ENCODE data around the gene ESPL1.
"Not testable (repeated sequence)": the region's sequence is repeated elsewhere in the genome, so short reads cannot be mapped to it uniquely, and the experiment has no call there.

ESPL1 gene

GRCh38 chr12:53258541-53259539 lies 9.3 kb upstream of the ESPL1 start:
- no peak for DNase-seq (ENCODE audit: low read depth)

DNA sequence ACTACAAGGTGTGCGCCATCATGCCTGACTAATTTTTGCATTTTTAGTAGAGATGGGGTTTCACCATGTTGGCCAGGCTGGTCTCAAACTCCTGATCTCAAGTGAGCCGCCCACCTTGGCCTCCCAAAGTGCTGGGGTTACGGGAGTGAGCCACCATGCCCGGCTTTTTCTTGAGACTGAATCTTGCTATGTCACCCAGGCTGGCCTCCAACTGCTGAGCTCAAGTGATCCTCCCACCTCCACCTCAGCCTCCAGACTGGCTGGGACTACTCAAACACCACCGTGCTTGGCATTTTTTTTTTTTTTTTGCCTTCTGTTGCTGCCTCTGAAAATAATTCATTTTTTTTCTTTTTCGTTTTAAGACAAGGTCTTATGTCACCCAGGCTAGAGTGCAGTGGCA lies 8.2 kb upstream of the ESPL1 start:
- no peak for DNase-seq (ENCODE audit: low read depth)

DNA sequence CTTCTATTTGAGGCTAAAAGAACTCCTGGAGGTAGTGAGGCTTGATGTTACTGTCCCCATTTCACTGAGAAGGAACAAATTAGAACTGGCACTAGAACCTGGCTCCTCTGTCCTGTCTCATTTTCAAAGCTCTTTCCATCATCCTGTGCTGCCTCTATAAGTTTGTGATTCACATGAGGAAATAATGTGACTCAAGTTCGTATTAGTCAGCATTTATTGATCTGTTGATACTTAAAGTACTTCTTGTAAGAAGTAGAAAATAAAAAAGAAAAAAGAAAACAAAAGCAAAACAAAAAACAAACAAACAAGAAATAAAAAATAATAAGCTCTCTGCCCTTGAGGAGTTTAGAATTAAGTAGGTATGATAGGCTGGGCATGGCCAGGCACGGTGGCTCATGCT lies 2.3 kb upstream of the ESPL1 start:
- no peak for DNase-seq (ENCODE audit: low read depth)

GRCh38 chr12:53267306-53267998 lies 647 bp upstream of the ESPL1 start:
- DNase-seq (ENCODE audit: low read depth): no peak

- DNase-seq (ENCODE audit: low read depth): no peak
These were observed 797 bp downstream of the ESPL1 start for GRCh38 chr12:53268630-53269562.

DNA sequence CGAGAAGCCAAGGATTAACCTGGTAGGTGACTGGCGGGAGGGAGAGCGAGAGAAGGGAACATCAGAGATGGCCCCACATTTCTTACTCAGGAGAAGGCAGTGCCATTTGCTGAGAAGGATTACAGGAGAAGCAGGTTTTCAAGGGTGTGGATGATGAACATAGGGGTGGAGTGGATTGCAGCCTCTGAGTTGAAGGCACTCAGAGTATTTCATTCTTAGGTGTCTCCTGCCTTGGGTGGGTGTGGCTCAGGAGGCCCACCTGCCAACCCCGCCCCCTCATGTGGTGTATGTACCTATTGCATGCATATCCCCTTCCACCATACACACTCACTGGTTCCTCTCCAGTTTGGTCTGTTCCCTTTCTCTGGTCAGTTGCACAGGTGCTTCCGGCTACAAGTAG lies 6.3 kb downstream of the ESPL1 start:
- no peak for DNase-seq (ENCODE audit: low read depth)

DNA sequence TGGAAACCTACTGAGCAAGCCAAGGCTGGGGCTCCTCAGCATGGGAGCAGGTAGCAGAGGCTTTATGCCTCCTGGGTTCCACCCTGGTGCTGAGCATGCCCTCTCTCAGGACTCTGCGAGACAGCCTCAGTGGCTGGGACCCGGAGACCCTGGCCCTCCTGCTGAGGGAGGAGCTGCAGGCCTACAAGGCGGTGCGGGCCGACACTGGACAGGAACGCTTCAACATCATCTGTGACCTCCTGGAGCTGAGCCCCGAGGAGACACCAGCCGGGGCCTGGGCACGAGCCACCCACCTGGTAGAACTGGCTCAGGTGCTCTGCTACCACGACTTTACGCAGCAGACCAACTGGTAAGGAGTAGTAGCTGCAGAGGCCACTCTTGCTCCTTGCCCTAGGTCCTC lies 8.4 kb downstream of the ESPL1 start:
- DNase-seq (ENCODE audit: low read depth): no peak

DNA sequence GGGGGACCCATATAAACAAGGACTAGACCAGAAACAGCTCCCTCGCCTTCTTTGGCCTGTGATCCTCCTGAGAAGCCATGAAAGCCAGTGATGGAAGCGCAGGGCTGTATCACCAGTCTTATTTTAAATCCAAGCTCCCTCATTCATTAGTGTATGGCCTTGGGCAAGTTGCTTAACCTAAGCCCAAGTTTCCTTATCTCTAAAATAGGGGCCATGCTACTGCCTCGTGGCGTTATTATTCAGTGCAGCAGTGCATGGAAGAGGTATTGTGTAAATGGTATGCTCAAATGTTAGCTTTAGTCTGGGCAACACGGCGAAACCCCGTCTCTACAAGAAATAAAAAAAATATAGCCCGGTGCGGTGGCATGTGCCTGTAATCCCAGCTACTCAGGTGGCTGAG lies 9.9 kb downstream of the ESPL1 start:
- DNase-seq (ENCODE audit: low read depth): no peak

DNA sequence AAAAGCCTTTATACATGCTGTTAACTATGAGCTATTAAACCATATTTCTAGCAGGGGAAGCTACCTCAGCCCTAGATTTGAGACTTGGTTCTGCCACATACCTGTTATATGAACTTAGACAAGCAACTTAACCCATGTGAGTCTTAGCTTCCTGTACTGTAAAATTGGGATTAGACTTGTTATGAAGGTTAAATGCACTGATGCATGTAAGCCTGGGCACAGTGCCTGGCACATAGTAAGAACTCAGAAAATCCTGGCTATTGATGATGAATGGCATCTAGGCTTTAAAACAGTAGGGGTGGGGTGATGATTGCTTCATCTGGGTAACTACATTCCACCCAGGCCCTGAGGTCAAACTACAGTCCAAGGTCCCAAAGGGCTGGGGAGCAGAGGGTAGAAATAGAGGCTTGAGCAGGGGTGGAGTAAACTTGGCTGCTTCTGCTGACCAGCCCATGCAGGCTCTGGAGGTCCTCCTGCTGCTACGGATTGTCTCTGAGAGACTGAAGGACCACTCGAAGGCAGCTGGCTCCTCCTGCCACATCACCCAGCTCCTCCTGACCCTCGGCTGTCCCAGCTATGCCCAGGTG lies 11.3 kb downstream of the ESPL1 start:
- DNase-seq (ENCODE audit: low read depth): no peak

DNA sequence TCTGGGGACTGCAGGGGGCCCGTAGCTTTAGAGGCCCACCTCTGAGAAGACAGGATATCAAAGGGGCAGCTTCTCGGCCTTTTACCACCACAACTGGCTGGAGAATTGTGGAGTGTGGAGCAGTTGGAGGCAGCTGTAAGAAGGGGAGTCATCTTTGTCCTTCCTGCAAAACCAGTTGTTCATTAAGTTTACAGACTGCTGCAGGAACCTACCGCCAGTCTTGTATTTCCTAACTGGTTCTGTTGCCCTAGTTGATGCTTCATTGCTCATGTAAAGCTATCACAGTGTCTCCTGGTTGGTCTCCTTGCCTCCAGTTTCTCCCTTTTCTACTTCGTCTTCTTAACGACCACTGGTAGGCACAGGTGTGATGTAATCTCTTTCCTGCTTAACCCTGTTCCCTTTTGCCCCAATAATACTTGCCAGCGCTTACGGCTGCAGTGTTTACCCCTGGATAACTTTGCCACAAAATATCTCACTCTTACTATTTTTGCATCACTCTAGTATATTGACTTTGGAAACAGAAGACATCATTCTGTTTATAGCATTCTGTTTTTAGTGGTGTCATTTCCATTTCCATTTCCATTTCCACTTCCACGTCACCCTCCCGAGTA lies 11.9 kb downstream of the ESPL1 start:
- DNase-seq (ENCODE audit: low read depth): no peak

DNA sequence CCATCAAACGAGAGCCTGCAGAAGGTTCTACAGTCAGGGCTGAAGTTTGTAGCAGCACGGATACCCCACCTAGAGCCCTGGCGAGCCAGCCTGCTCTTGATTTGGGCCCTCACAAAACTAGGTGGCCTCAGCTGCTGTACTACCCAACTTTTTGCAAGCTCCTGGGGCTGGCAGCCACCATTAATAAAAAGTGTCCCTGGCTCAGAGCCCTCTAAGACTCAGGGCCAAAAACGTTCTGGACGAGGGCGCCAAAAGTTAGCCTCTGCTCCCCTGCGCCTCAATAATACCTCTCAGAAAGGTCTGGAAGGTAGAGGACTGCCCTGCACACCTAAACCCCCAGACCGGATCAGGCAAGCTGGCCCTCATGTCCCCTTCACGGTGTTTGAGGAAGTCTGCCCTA lies 18.3 kb downstream of the ESPL1 start:
- DNase-seq (ENCODE audit: low read depth): no peak

DNA sequence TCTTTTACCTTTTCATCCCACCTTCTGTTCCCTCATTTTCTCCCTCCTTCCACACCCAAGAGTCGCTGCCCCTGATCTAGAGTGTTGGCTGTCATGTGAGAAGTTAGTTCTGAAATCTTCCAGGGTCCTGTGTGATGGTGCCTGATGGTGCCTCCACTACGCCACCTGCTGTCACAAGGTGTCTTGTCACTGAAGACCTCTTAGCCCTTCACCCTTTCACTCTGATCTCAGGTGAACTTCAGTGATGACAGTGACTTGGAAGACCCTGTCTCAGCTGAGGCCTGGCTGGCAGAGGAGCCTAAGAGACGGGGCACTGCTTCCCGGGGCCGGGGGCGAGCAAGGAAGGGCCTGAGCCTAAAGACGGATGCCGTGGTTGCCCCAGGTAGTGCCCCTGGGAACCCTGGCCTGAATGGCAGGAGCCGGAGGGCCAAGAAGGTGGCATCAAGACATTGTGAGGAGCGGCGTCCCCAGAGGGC lies 19.7 kb downstream of the ESPL1 start:
- DNase-seq (ENCODE audit: low read depth): peak; percentile 59

DNA sequence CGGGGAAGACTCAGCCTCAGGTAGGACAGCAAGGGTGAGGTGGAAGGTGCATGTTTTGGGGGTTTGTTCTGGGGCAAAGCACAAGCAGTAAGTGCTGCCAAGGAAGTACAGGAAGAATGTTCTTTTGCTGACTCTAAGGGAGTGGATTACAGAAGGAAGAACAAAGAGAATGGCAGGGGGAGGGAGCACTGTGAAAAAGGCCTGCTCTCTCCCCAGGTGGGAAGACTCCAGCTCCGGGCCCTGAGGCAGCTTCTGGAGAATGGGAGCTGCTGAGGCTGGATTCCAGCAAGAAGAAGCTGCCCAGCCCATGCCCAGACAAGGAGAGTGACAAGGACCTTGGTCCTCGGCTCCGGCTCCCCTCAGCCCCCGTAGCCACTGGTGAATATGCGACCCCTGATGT lies 20.2 kb downstream of the ESPL1 start:
- DNase-seq (ENCODE audit: low read depth): no peak

GRCh38 chr12:53289891-53290290 lies 21.8 kb downstream of the ESPL1 start:
- no peak for DNase-seq (ENCODE audit: low read depth)

GRCh38 chr12:53290661-53291060 lies 22.6 kb downstream of the ESPL1 start:
- no peak for DNase-seq (ENCODE audit: low read depth)

DNA sequence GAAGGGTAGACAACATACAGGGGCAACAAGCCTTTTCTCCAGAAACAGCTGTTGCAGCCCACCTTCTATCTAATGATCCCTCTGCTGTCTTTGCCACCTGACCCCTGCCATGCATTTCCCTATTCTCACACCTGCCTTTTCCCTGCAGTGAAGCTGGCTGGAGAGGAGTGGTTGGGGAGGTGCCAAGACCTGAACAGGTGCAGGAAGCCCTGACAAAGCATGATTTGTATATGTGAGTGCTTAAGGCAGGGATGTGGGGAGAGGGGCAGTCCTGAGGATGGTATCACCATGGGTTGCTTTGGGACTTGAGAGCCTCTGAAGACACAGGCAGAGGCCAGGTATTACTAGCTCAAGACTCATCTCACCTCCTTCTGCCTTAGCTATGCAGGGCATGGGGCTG lies 24.3 kb downstream of the ESPL1 start:
- DNase-seq (ENCODE audit: low read depth): no peak

DNA sequence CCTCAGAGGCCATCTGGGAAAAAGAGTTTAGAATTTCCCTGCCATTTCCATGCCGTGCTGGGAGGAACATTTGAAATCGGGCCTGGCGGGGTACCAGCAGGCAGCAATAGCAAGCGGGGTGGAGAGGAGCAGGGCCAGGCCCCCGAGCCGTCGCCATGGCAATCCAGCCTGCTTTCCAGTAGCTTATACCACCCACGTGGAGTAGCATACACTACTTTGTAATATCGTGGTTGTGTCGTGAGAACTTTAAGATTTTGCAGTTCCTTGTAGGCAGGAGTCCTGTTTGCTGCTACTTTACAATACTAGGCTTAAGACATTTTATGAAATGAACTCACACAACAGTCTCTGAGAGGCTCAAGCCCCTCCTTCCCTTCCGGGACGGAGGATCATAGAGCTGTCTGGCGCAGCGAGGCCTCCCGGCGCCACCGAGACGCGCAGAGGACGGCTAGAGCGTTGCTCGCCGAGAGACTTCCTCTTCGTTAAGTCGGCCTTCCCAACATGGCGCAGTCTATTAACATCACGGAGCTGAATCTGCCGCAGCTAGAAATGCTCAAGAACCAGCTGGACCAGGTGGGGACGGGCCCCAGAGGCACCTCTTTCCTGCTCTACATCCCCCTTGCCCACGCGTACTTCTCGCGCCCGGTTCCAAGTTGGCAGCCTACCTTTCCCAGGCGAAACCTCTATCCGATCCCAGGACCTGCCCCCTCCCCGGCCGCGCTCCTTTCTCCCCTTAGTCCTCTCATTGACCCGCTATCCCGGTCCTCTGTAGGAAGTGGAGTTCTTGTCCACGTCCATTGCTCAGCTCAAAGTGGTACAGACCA lies 27.2 kb downstream of the ESPL1 start, which contains the start of gene PFDN5:
Gene PFDN5 (plus strand): TSS at position 473 of the 821 bp plus-strand sequence. CDS start 26 bp downstream, at position 499.
- DNase-seq (ENCODE audit: low read depth): peak; percentile 67

- DNase-seq (ENCODE audit: low read depth): no peak
These were observed 27.8 kb downstream of the ESPL1 start for GRCh38 chr12:53295891-53296219.

DNA sequence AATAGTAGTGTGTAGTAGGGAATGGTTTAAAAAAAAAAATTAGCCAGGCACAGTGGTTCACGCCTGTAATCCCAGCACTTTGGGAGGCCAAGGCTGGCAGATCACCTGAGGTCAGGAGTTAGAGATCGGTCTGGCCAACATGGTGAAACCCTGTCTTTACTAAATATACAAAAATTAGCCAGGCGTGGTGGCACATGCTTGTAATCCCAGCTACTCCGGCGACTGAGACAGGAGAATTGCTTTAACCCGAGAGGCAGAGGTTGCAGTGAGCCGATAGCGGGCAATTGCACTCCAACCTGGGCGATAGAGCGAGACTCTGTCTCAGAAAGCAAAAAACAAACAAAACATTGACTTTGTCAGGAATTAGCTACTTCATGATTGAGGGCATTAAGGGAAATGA lies 29.0 kb downstream of the ESPL1 start:
- DNase-seq (ENCODE audit: low read depth): not testable (repeated sequence)

- DNase-seq (ENCODE audit: low read depth): no peak
These were observed 30.1 kb downstream of the ESPL1 start for GRCh38 chr12:53298164-53298563.

All from stimulated activated CD8-positive, alpha-beta memory T cell treated with anti-CD3 and anti-CD28 coated beads, Interleukin-15, amount 100 ng/mL, for 1 hour (primary cell).